ENCODE results near the gene ARAP3. TPM values are rescaled to one million over a fixed set of nuclear protein-coding genes. Genes with fewer than 3 reads are reported as not detected.

Gene ARAP3
- total RNA-seq, 1 donor from 2014 or later = 17.4 TPM

DNA sequence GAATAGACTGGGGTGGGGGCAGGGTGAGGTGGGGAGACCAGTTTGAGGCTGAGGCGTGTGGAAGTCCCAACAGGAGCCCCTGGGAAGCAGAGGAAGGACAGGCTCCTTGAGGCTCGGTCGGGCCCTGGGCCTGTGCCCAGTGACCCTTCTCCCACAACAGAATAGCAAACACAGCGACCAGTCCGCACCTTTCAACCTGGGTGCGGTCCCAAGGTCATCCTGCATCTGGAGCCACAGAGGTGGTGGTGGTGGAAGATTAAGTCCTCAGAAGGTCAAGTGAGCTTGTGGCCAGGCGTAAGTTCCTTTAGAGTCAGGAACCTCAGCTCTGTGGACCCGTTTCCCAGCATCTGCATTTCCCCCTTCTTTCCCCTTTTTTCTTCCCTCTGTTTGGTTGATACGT is 26.0 kb upstream of the ARAP3 start:
- Mint-ChIP-seq H3K27me3 (ENCODE audit: low read depth, unreplicated experiment) (peaks cover 25% of the 10 kb centered on the region), H3K36me3 (ENCODE audit: low read depth, unreplicated experiment) (no peaks in the 10 kb centered on the region), H3K4me3 (ENCODE audit: unreplicated experiment) (no peak overlapping the region), H3K9me3 (ENCODE audit: unreplicated experiment) (no peaks in the 10 kb centered on the region), H3K4me1 (ENCODE audit: low read depth, unreplicated experiment) (peaks cover 2% of the 10 kb centered on the region), H3K27ac (ENCODE audit: unreplicated experiment) (no peak overlapping the region)
- no peaks in the 10 kb centered on the region for H4K20me1 ChIP-seq (ENCODE audit: insufficient read depth, low read length)
- DNase-seq (ENCODE audit: low read depth) (no peak), FAIRE-seq (no peak)
- H3K27me3 ChIP-seq (ENCODE audit: insufficient read depth, low read length) = peaks cover 36% of the 10 kb centered on the region
- H3K4me1 ChIP-seq (ENCODE audit: insufficient read depth, low read length) = no peaks in the 10 kb centered on the region
- H2AFZ ChIP-seq (ENCODE audit: low read depth, low read length) = no peak overlapping the region
- H3K4me3 ChIP-seq (ENCODE audit: insufficient read depth, low read depth, low read length) = no peak overlapping the region
- no peaks in the 10 kb centered on the region for H3K36me3 ChIP-seq (ENCODE audit: insufficient read depth, low read length)
- H3K4me2 ChIP-seq (ENCODE audit: low read length) = no peak overlapping the region
- no peak overlapping the region for H3K27ac ChIP-seq (ENCODE audit: low read depth, low read length)
- TF ChIP-seq, protein P1, sequence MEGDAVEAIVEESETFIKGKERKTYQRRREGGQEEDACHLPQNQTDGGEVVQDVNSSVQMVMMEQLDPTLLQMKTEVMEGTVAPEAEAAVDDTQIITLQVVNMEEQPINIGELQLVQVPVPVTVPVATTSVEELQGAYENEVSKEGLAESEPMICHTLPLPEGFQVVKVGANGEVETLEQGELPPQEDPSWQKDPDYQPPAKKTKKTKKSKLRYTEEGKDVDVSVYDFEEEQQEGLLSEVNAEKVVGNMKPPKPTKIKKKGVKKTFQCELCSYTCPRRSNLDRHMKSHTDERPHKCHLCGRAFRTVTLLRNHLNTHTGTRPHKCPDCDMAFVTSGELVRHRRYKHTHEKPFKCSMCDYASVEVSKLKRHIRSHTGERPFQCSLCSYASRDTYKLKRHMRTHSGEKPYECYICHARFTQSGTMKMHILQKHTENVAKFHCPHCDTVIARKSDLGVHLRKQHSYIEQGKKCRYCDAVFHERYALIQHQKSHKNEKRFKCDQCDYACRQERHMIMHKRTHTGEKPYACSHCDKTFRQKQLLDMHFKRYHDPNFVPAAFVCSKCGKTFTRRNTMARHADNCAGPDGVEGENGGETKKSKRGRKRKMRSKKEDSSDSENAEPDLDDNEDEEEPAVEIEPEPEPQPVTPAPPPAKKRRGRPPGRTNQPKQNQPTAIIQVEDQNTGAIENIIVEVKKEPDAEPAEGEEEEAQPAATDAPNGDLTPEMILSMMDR (IDR thresholded peaks at IDR 0.05; ENCODE audit: insufficient read depth, low read depth, low read length) = no peak
- TF ChIP-seq EZH2 (IDR thresholded peaks at IDR 0.05; ENCODE audit: insufficient read depth, low read length) = no peak
- no peaks in the 10 kb centered on the region for H3K9me3 ChIP-seq (ENCODE audit: insufficient read depth, low read depth, low read length)
- H3K79me2 ChIP-seq (ENCODE audit: insufficient read depth, low read length) = no peaks in the 10 kb centered on the region
- no peak overlapping the region for H3K9ac ChIP-seq (ENCODE audit: low read length)

DNA sequence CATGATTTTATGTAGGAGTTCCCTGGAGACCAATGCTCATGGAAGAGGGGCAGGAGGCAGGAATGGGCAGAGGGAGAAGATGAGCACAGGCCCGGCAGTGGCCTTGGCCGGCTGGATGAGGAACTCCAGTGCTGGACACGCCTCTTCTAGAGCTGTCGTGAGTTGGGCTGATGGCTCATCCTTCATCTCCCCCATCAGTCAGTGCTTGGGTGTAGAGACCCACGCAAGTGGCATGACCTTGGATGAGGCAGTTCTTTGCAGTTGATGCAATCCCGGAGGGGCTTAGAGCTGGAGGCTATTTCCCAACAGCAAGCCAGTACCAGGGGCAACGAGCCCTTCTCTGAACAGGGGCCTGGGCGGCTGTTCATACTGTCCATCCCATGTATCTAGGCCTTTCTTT is 25.5 kb upstream of the ARAP3 start:
- no peaks in the 10 kb centered on the region for H4K20me1 ChIP-seq (ENCODE audit: insufficient read depth, low read length)
- Mint-ChIP-seq H3K4me3 (ENCODE audit: unreplicated experiment) (no peak overlapping the region), H3K36me3 (ENCODE audit: low read depth, unreplicated experiment) (no peaks in the 10 kb centered on the region), H3K4me1 (ENCODE audit: low read depth, unreplicated experiment) (peaks cover 5% of the 10 kb centered on the region), H3K27ac (ENCODE audit: unreplicated experiment) (no peak overlapping the region), H3K9me3 (ENCODE audit: unreplicated experiment) (no peaks in the 10 kb centered on the region), H3K27me3 (ENCODE audit: low read depth, unreplicated experiment) (peaks cover 25% of the 10 kb centered on the region)
- H3K27ac ChIP-seq (ENCODE audit: low read depth, low read length) = no peak overlapping the region
- no peak overlapping the region for H3K4me3 ChIP-seq (ENCODE audit: insufficient read depth, low read depth, low read length)
- no peaks in the 10 kb centered on the region for H3K79me2 ChIP-seq (ENCODE audit: insufficient read depth, low read length)
- no peak overlapping the region for H3K9ac ChIP-seq (ENCODE audit: low read length)
- no peak overlapping the region for H2AFZ ChIP-seq (ENCODE audit: low read depth, low read length)
- H3K4me2 ChIP-seq (ENCODE audit: low read length) = no peak overlapping the region
- no peak for DNase-seq (ENCODE audit: low read depth)
- H3K36me3 ChIP-seq (ENCODE audit: insufficient read depth, low read length) = no peaks in the 10 kb centered on the region
- no peaks in the 10 kb centered on the region for H3K9me3 ChIP-seq (ENCODE audit: insufficient read depth, low read depth, low read length)
- peaks cover 41% of the 10 kb centered on the region for H3K27me3 ChIP-seq (ENCODE audit: insufficient read depth, low read length)
- FAIRE-seq = no peak
- no peak for TF ChIP-seq EZH2 (IDR thresholded peaks at IDR 0.05; ENCODE audit: insufficient read depth, low read length)
- TF ChIP-seq, protein P1 (IDR thresholded peaks at IDR 0.05; ENCODE audit: insufficient read depth, low read depth, low read length) = no peak
- H3K4me1 ChIP-seq (ENCODE audit: insufficient read depth, low read length) = peaks cover 3% of the 10 kb centered on the region

DNA sequence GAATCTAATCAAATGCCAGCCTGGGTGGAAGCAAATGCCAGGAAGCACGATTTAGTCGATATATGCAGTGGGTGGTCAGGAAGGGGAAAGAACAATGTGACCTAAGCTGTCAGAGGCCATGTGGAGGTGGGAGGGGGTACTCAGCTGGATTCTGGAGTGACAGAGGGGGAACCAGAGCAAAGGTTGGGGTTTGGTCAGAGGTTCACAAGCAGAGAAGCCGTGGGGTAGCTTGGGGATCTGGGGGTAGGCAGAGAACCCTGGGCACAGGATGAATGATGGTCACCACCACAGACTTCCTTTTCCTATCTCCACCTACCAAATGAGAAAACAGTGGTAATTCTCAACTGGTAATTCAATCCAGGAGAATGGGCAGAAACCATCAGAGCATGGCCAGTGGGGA is 24.1 kb upstream of the ARAP3 start:
- no peak overlapping the region for H3K27ac Mint-ChIP-seq (ENCODE audit: unreplicated experiment)
- no peak for DNase-seq (ENCODE audit: low read depth)
- Histone ChIP-seq H2AFZ (ENCODE audit: low read depth, low read length) (no peak overlapping the region), H3K4me3 (ENCODE audit: insufficient read depth, low read depth, low read length) (no peak overlapping the region), H3K9ac (ENCODE audit: low read length) (no peak overlapping the region), H4K20me1 (ENCODE audit: insufficient read depth, low read length) (no peaks in the 10 kb centered on the region), H3K9me3 (ENCODE audit: insufficient read depth, low read depth, low read length) (no peaks in the 10 kb centered on the region), H3K36me3 (ENCODE audit: insufficient read depth, low read length) (no peaks in the 10 kb centered on the region), H3K4me1 (ENCODE audit: insufficient read depth, low read length) (peaks cover 6% of the 10 kb centered on the region), H3K27ac (ENCODE audit: low read depth, low read length) (no peak overlapping the region), H3K27me3 (ENCODE audit: insufficient read depth, low read length) (peaks cover 49% of the 10 kb centered on the region), H3K79me2 (ENCODE audit: insufficient read depth, low read length) (no peaks in the 10 kb centered on the region), H3K4me2 (ENCODE audit: low read length) (no peak overlapping the region)
- peaks cover 5% of the 10 kb centered on the region for H3K4me1 Mint-ChIP-seq (ENCODE audit: low read depth, unreplicated experiment)
- no peak overlapping the region for H3K4me3 Mint-ChIP-seq (ENCODE audit: unreplicated experiment)
- no peak for TF ChIP-seq EZH2 (IDR thresholded peaks at IDR 0.05; ENCODE audit: insufficient read depth, low read length)
- TF ChIP-seq, protein P1 (IDR thresholded peaks at IDR 0.05; ENCODE audit: insufficient read depth, low read depth, low read length) = no peak
- FAIRE-seq = no peak
- peaks cover 29% of the 10 kb centered on the region for H3K27me3 Mint-ChIP-seq (ENCODE audit: low read depth, unreplicated experiment)
- H3K9me3 Mint-ChIP-seq (ENCODE audit: unreplicated experiment) = no peaks in the 10 kb centered on the region
- H3K36me3 Mint-ChIP-seq (ENCODE audit: low read depth, unreplicated experiment) = no peaks in the 10 kb centered on the region
